Vein endothelial cell (primary cell): ENCODE results near the gene DUT. TPM values are rescaled to one million over a fixed set of nuclear protein-coding genes. Genes with fewer than 3 reads are reported as not detected.

Source experiments
- small RNA-seq: library from RNA; depleted of rRNA; stranded (forward); fragments of <200 nt; gene quantifications from one replicate; pipeline ENCODE3, GENCODE V24; 2012
- total RNA-seq: library from RNA; depleted of rRNA; stranded (reverse); fragments of >200 nt; gene quantifications from 2 replicates; pipeline ENCODE4 v1.2.3, GENCODE V29; 2012

The DUT gene
- total RNA-seq = 39.2 and 39.5 TPM in 2 replicates

DNA sequence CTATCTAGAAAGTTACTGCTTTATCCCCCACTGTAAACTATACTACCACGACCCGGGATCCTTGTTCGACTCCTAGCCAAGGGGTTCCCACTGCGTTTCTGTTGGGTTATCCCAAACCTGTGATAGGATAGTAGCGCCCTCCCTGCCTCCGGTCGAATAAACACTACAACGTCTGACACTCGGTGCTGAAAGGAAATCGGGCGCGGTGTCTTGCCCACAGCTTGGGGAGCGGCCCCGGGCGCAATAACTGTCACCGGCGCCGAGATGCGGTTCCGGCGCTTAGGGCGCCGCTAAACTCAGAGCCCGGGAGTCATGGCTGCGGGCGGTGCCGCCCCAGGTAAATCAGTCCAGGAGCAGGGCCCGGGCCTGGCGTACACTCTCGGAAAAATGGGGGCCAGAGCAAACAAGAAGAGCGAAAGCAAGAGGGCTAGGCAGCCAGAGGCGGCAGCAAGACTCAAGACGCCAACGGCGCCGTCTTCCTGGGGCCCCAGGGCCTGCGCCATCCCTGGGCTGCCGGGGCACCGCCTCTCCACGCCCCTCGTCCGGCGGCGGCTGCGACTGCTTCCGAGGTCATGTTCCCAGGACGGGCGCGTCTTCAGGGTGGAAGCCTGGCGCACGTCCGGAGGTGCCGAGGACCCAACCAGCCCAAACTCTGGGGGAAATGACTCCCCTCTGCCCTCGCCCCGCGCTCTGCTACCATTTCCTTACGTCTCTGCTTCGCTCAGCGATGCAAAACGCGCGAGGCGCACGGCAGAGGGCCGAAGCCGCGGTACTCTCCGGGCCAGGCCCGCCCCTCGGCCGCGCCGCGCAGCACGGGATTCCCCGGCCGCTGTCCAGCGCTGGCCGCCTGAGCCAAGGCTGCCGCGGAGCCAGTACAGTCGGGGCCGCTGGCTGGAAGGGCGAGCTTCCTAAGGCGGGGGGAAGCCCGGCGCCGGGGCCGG is at the start of gene DUT:
DUT (plus strand) TSS at position 575 of the 941 bp plus-strand sequence; CDS start at position 662, 87 bp downstream.

Small RNAs within 50 kb of the gene (small RNA-seq; reads per million reads assigned to genes)
- not detected for gene RF00019

Other genes with a start within 250 kb of the DUT start
- gene SLC24A5, start 210.4 kb upstream of the DUT start, total RNA-seq = not detected in 2 replicates
- 15.0 and 20.4 TPM in 2 replicates for gene MYEF2, start 153.1 kb upstream of the DUT start, total RNA-seq
- not detected in 2 replicates for gene CTXN2, start 139.8 kb upstream of the DUT start, total RNA-seq
- not detected in 2 replicates for gene SLC12A1, start 125.1 kb upstream of the DUT start, total RNA-seq